ENCODE data around the gene IARS1.

IARS1 gene

GRCh38 chr9:92295827-92296258 is 2.3 kb upstream of the IARS1 start:
- no peak for DNase-seq (ENCODE audit: low read depth, low spot score)

- no peak for DNase-seq (ENCODE audit: low read depth, low spot score)
These were observed 1.8 kb upstream of the IARS1 start for GRCh38 chr9:92295240-92295790.

GRCh38 chr9:92294297-92294676 is 790 bp upstream of the IARS1 start:
- DNase-seq (ENCODE audit: low read depth, low spot score): peak; percentile 19

- DNase-seq (ENCODE audit: low read depth, low spot score): no peak
These were observed 482 bp downstream of the IARS1 start for GRCh38 chr9:92293075-92293354.

GRCh38 chr9:92292338-92293074 is 991 bp downstream of the IARS1 start:
- DNase-seq (ENCODE audit: low read depth, low spot score): no peak

- DNase-seq (ENCODE audit: low read depth, low spot score): no peak
These were observed 1.9 kb downstream of the IARS1 start for GRCh38 chr9:92291577-92291976.

GRCh38 chr9:92290785-92291429 is 2.6 kb downstream of the IARS1 start:
- no peak for DNase-seq (ENCODE audit: low read depth, low spot score)

GRCh38 chr9:92289708-92290390 is 3.6 kb downstream of the IARS1 start:
- no peak for DNase-seq (ENCODE audit: low read depth, low spot score)

GRCh38 chr9:92279302-92279701 is 14.2 kb downstream of the IARS1 start:
- no peak for DNase-seq (ENCODE audit: low read depth, low spot score)

- DNase-seq (ENCODE audit: low read depth, low spot score): peak; percentile 55
These were observed 15.4 kb downstream of the IARS1 start for GRCh38 chr9:92278110-92278509.

- DNase-seq (ENCODE audit: low read depth, low spot score): no peak
These were observed 17.0 kb downstream of the IARS1 start for GRCh38 chr9:92276331-92277032.

GRCh38 chr9:92275541-92275940 is 18.0 kb downstream of the IARS1 start:
- DNase-seq (ENCODE audit: low read depth, low spot score): no peak

- DNase-seq (ENCODE audit: low read depth, low spot score): no peak
These were observed 23.0 kb downstream of the IARS1 start for GRCh38 chr9:92270511-92270910.

GRCh38 chr9:92266486-92266885 is 27.0 kb downstream of the IARS1 start:
- DNase-seq (ENCODE audit: low read depth, low spot score): no peak

GRCh38 chr9:92265154-92265553 is 28.3 kb downstream of the IARS1 start:
- DNase-seq (ENCODE audit: low read depth, low spot score): peak; percentile 14

- DNase-seq (ENCODE audit: low read depth, low spot score): no peak
These were observed 30.4 kb downstream of the IARS1 start for GRCh38 chr9:92263131-92263530.

GRCh38 chr9:92257327-92257726 is 36.2 kb downstream of the IARS1 start:
- DNase-seq (ENCODE audit: low read depth, low spot score): no peak

- no peak for DNase-seq (ENCODE audit: low read depth, low spot score)
These were observed 38.8 kb downstream of the IARS1 start for GRCh38 chr9:92254381-92255337.

GRCh38 chr9:92253656-92254055 is 39.8 kb downstream of the IARS1 start:
- no peak for DNase-seq (ENCODE audit: low read depth, low spot score)

GRCh38 chr9:92247981-92248380 is 45.5 kb downstream of the IARS1 start:
- no peak for DNase-seq (ENCODE audit: low read depth, low spot score)

- peak; percentile 33 for DNase-seq (ENCODE audit: low read depth, low spot score)
These were observed 46.2 kb downstream of the IARS1 start for GRCh38 chr9:92247296-92247695.
